NCI-H1105 treated with DMSO at 0.1 percent for 48 hours (cell line): Measurements from ENCODE around the gene C8G.

Experiments used
- DNase-seq: peaks from one replicate; lab custom pipeline; 2025; lab: John Stamatoyannopoulos, UW

The C8G gene

DNA sequence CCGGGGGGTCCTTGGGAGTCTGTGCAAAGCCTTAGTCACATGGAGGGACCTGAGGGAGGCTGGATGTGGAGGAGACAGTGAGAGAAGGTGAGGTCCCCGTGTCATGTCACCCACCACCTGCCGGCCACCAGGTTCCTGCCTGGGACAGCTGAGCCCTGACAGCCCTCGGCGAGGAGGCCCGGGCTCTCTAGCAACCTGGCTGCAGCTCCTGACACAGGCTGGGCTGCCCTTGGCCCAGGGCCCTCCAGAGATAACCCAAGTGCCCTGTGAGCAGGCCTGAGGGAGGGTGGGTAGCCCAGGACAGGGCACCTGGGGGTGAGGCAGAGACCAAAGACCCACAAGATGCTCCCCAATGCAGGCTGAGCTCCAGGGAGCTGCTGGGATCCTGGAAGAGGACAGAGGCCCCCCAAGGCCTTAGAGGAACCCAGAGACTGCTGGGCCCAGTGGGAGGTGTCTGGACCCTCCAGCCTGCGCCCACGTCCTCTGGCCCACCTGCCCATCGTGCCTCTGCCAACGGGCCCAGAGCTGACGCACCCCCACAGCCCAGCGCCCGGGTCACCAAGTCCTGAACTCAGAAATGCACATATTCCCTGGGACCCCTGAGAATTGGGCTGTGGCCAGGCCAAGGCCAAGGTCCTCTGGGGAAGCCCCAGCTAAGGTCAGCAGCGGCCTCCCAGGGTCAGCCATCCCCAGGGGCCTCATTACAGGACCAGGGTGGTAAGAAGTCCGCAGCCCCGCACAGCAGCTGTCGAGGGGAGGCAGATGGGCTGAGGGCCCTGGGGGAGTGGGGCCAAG, 23.5 kb downstream of the C8G start:
- no peak for DNase-seq

DNA sequence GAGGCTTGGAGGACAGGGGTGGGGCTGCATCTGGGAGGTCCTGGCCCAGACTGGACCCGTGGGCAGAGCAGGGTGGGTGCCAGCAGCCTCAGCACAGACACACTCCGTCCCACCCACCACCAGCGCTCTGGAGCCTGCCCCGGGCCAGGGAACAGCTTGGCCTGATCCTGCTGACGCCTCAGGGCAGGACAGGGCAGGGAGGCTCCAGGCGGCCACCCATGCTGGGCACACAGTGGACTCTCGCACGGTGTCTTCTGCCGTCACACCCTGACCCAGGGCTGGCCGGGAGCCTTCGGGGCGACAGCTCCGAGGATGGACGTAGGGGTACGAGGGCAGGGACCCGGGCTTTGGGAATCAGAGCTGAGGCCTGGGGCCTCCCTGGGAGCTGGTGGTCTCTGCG, 24.1 kb downstream of the C8G start:
- no peak for DNase-seq

DNA sequence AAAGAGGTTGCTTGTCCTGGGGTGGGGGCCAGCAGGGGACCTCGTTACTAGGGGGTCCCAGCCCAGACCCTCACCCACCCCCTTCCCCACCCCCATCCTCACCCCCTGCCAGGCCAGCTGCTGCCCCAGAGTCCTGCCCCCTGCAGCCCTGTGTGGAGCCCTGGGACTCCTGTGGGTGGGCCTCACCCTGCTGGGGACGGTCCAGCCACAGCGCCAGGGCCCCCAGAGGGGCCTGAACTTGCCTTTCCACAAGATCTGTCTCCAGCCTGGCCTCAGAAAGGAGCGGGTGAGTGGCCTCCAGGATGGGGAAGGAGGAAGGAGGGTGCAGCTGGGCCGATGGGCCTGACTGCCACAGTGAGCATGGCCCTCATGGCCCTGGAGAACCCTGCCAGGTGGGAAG, 24.7 kb downstream of the C8G start:
- no peak for DNase-seq

DNA sequence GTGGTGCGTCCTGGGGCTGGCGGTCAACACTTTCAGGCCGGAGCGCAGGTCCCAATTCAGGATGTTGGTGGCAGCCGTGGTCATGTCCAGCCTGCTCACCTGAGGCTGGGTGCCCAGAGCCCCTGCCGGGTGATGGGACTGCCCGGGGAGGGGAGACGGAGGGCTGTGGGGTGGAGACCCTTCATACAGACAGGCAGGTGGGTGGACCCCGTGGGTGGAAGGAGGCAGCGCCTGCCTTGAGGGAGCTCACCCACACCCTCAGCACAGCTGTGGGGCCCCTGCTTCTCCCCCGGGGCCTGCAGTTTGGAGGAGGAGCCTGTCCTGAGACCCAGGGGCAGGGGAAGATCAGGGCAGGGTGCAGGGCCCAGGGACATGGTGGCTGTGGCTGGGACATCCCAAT, 25.3 kb downstream of the C8G start:
- DNase-seq: no peak

DNA sequence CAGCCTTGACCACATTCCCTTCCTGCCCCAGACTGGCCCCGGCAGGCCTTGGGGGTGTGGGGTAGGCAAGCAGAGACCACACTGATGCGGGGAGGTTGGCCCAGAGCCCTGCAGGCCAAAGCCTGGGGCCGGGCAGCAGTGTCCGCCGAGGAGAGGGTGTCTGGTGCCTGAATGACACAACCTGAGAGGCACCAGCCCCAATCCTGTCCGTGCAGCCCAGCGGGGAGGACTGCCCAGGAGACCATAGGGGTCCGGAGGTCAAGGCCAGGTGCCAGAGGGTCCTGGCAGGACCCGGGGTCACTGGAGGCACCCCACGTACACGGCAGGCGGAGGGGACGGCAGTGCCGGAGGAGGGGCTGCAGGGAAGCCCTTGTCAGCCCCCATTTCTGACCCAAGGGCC, 26.7 kb downstream of the C8G start:
- DNase-seq: no peak

DNA sequence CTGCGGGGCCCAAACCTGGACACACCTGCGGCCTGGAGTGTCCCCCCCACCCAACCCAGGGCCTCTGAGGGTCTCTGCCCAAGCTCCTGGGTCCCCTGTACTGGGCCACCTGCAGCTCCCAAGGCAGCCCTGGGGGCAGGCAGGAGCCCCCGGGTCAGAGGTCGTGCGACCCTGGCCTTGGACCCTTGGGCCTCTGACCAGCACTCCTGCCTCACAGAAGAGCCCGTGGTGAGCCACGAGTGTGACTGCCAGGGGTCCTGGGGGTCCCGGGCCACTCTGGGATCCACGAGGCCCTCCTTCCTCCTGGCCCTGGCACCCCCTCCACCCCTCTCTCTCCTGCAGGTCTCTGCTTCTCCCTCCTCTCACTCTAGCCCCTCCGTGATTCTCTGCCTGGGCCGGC, 27.3 kb downstream of the C8G start:
- DNase-seq: no peak

DNA sequence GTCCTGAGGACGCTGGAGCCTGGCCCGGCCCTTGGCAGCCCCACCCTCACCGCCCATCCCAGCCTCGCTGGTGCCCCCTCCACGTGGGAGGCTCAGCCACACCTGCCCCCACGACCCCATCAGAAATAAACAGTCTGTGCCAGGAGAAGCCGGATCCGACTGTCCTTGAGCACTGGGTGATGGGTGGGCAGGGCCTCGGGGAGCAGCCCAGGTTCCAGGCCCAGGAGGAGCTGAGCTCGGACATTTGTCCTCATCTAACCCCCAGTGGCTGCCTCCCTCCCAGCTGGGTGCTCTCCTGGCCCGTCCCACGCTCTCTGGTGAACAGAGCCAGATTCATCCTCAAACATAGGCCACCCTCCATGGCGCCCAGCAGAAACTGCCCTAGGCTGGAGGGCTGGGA, 27.7 kb downstream of the C8G start:
- DNase-seq: no peak

DNA sequence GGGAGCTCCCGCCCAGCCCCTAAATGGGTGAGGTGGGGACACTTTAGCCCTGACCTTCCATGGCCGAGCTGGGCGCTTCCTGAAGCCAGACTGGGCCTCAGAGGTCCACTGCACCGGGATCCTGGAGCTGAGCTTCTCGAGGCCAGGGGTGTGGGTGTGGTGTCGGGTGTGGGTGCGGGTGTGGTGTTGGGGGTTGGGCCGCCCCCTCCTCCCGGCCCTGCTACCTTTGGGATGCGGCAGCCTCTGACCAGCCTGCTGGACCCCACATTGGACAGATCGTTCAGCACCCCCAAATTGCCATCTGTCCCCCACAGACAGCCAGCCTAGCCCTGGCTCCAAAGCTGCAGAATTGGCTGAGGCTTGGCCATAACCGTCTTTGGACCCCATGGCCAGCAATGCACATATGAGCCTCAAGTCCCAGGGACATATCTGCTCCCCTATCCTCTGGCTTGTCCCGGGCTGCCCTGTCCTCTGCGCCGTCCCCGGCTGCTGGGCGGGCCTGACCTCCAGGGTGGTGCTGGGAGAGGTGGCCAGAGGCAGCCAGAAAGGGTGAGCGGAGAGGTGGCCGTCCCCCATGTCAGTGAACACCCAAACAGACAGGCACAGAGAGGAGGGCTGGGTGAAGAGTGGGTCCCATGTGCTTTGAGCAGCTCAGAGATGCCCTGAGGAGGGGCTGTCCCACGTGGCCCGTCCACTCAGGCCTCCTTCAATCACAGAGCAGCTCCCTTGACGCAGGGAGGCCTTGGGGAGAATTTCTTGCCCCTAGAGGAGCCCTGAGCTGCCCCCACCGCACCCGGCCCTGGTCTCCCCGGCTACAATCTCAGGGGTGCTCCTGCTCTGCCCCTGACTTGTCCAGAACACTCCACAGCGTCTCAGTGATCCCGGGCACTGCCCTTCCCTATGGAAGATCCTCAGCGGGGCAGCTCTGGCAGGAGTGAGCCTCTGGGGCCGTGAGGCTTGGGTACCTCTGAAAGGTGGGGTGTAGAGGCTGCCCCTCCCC, 28.9 kb downstream of the C8G start:
- DNase-seq: no peak

DNA sequence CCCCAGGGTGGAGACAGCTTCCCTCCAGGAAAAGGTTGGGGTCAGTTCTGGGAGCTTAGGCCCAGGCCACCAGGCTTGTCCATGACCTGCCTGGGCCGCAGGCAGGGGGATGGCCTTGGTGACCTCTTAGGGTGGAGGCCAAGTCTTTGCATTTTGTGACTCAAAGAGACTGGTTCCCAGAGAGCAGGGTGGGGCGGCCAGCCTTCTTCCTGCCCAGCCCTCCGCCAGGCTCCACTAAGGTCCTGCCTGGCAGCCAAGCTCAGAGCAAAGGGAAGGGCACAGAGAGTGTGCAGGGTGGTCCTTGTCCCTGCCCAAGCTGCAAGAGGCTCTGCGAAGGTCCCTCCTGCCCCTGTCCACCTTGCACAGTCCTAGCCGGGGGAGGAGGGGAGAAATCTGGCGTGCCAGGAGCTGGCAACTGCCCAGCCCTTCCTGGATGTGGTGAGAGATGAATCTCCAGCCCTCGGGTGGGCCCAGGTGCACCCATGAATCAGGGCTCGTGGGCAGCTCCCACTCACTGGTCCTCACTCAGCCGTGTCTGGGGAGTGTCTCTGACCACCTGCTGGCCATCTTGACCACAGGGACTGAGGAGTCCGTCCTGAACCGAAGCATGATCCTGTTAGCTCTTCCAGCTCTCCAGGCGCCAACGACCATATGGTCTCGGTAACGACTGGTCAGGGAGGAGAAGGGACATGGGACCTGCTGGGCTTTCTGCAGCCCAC, 29.9 kb downstream of the C8G start:
- DNase-seq: no peak

DNA sequence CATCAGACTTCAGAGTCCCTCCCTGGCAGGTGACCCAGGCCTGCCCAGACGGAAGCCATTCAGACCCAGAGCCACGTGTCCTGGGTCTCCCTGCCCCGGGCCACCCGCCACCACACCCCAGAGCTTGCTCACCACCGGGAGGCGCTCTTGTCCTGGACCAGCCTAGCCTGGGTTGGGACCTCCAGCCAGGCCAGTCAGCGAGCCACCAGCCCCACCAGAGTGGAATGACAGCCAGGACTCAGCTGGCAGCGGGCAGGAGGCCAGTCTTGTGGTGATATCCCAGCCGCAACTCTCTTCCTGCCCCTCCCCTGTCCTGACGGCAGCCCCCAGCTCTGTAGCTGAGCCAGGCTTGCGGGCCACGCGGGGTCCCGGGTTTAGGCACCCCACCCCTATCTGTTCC, 30.6 kb downstream of the C8G start:
- no peak for DNase-seq

DNA sequence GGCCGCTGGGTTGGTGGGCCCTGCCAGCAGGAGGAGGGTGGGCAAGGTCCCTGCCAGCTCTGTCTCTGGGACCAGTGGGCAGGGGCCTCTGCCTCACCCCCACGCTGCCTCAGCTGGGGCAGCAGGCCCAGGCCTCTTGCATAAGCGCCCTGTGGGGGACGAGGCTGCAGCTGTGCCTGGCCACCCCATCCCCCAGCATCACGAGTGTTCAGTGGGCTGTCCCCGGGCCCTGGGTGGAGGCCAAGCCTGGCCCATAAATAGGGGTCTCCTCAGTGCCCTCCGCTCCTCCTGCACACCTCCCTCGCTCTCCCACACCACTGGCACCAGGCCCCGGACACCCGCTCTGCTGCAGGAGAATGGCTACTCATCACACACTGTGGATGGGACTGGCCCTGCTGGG, 32.2 kb downstream of the C8G start, which contains the start of gene PTGDS:
Gene PTGDS, plus strand, starts transcription at position 282 of the 400 bp plus-strand sequence. Its CDS starts 75 bp downstream, at position 357.
- no peak for DNase-seq

DNA sequence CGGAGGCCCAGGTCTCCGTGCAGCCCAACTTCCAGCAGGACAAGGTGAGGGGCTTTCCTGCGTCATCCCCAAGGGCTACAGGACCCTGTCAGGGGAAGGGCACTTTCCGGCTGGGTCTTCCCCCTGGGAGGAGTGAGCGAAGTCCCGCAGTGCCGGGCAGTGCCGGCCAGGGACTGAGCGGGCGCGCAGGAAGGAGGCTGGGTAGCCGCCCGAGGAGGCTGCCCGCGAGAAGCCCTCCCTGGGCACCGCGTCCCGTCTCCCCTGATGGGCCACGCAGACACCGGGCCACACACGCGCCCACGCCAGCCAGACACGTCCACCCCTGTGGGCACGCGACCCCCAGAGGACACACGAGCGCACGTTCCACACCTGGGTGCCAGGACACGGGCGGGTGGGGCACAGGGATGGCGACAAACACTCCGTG, 32.6 kb downstream of the C8G start:
- no peak for DNase-seq

DNA sequence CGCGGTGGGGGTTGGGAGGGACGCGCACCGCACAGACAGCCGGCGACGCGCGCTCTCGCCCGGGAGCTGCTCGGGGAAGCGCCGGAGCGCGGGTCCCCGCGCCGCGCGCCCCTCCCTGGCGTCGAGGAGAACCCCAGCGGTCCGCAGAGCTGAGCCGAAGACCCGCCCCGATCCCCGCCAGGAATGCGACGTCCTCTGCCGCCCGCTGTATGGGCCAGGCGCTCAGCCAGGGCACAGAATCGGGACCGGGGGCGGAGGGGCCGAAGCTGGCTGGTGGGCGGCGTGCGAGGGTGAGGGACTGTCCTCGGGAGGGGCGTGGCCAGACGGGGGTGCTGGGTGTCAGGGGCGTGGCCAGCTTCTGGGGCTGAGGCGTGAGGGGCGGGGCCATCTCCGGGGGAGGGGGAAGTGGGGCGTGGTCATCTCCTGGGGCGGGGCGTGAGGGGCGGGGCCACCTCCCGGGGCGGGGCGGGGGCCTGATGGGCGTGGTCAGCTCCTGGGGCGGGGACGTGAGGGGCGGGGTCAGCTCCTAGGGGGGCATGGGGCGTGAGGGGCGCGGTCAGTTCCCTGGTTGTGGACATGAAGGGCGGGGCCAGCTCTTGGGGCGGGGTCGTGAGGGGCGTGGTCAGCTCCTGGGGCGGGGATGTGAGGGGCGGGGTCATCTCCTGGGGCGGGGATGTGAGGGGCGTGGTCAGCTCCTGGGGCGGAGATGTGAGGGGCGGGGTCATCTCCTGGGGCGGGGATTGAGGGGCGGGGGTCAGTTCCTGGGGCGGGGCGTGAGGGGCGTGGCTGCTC, 33.2 kb downstream of the C8G start:
- no peak for DNase-seq

DNA sequence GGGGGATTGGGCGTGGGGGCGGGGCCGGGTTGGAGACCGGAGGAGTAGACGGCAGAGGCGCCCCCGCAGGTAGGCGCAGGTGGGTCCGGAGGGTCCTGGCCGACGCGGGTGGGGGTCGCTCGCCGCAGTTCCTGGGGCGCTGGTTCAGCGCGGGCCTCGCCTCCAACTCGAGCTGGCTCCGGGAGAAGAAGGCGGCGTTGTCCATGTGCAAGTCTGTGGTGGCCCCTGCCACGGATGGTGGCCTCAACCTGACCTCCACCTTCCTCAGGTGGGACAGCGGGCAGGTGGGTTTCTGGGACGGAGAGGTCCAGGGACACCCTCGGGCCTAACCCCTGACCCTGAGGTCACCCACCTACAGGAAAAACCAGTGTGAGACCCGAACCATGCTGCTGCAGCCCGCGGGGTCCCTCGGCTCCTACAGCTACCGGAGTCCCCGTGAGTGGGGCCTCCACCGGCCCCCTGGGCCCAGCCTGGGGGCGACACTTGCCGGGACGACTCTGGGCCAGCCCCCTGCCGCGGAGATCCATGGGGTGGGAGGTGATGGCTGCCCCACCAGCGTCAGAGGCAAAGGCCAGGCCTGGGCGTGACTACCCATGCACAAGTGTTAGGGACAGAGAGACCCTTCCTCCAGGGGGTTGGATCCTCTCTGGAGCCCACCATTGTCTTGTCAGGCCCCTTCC, 34.0 kb downstream of the C8G start:
- no peak for DNase-seq

DNA sequence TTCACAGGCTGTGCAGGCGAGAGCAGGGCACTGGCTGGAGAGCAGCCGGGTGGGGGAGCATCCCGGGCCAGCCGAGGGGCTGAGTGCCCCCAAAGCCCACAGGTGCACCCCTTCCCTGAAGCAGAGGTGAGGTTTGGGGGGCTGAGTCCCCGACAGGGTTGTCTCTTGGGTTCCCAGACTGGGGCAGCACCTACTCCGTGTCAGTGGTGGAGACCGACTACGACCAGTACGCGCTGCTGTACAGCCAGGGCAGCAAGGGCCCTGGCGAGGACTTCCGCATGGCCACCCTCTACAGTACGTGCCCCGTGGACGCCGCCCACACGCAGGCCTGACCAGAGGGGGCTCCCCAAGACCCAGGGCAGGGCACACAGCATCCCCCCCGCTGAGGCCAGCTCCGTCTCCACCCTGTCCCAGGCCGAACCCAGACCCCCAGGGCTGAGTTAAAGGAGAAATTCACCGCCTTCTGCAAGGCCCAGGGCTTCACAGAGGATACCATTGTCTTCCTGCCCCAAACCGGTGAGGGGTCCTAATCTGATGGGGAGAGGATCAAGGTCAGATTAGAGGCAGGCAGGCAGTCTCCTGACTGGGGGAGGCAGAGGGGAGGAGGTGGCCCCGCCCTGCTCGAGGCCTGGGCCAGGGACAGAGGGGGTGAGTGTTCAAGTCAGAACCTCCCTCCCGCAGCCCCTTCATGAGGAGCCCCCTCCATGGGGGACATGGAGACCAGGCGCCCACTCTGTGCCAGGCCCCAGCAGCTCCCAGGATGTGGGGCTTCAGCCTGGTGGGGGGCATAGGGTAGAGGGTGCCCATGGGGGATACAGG, 34.9 kb downstream of the C8G start:
- DNase-seq: no peak

DNA sequence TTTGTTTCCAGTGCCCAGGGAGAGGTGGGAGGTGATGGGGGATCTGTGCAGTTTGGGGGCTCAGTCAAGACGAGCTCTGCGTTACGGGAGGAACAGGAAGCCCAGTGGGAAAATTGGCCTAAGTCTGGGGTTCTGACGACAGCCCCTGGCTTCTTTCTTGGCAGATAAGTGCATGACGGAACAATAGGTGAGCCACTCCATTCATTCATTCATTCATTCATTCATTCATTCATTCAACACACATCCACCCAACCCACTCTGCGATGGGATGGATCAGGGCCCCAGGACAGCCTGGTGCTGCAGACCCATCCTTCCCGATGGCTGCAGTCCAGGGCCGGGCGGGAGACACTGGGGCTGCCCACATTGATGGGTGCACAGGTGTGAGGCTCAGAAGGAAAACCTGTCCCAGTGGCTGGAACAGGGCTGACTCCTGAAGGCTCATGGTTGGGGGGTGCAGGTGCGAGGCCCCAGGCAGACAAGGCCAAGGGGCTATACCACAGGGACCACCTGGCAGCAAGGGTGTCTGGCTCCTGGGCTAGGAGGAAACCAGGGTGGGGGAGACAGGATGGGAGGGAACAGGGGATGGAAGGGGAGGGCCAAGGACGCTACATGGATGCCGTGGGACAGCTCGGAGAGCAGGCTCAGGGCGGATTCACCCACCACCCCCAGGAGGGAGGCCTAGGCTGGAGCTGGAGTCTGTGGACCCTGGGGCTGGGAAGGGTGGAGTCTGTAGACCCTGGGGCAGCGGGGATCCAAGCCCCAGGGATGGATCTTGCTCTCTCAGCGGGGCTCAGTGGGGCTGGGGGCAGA, 35.8 kb downstream of the C8G start:
- DNase-seq: no peak

DNA sequence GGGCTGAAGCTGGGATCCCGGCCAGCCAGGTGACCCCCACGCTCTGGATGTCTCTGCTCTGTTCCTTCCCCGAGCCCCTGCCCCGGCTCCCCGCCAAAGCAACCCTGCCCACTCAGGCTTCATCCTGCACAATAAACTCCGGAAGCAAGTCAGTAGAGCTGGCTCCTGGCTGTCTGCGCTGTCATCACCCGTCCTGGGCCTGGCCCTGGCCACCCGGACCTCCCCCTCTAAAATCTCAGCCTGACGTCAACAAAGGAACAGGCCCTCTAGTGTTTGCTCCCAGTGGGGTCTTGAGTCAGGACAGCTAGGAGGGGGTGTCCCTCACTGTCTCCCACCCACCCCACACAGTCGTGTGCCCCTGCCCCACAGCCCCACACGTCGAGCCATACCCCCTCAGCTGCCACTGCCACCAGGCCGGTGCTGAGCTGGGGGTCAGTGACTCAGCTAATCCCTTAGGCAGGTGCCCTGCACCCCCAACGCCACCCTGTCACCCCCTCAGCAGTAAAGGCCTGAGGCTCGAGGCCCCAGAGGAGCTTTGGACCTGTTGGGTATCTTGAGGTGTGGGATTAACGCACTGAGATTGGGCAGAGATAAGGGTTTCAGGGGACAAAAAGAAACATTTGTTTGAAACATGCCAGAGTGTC, 36.7 kb downstream of the C8G start:
- no peak for DNase-seq

DNA sequence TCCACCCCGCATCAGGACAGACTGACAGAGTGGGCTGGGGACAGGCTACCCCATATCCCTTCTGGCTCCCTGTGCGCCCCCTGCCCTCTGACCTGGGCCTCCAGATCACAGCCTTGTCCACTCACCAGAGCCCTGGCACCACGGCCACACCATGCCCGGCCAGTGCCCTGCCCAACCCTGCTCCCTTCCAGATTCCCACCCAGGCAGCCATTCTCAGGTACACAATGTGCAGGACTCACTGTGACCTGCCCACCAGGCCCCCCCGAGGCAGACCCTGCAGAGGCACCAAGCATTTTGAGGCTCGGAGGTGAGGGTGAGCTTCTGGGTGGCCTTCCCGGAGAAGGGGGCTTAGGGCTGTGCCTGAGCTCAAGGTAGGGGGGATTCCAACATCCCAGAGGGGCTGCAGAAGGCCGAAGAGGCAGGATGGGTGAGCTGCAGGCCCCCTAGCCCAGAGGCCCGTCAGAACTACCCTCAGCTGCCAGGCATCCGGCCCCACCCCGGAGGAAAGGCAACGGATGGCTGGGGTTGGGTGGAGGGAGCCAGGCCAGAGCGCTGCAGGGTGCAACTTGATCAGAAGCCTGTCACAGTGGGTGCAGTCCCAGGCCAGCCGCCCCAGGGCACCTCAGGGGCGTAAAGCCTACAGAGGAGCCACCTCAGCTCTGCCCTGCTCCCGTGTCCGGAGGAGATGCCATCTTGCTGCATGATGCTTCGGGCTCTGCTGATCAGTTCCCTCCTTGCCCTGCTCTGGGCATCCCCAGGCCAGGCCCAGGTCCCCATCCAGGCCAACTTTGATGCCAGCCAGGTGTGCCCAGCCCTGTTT, 37.4 kb downstream of the C8G start, which contains the start of gene LCNL1:
Gene LCNL1, plus strand, starts transcription at position 762 of the 820 bp plus-strand sequence. CDS start 594 bp downstream, outside the sequence.
- DNase-seq: no peak
